IPS-18a (cell line): ENCODE results near the gene RAET1E.
A peak's percentile ranks its signal among the peaks of the same experiment; 100 is the strongest.
"Not testable (repeated sequence)": the region's sequence is repeated elsewhere in the genome, so short reads cannot be mapped to it uniquely, and the experiment has no call there.

Experiments used
- H3K27ac ChIP-seq: one replicate; pipeline ENCODE4 v1.5.1; 2013; ENCODE audit warnings: low read length
- H3K27me3 ChIP-seq: one replicate; pipeline ENCODE4 v1.6.1; 2013; ENCODE audit warnings: mild to moderate bottlenecking, low read length; ENCODE audit not compliant: control insufficient read depth, insufficient read depth
- H3K36me3 ChIP-seq: one replicate; pipeline ENCODE4 v1.6.1; 2013; ENCODE audit warnings: low read depth, low read length; ENCODE audit not compliant: control insufficient read depth
- H3K4me1 ChIP-seq: one replicate; pipeline ENCODE4 v1.6.1; 2013; ENCODE audit warnings: low read depth, low read length; ENCODE audit not compliant: control insufficient read depth
- H3K4me3 ChIP-seq: one replicate; pipeline ENCODE4 v1.5.1; 2013; ENCODE audit warnings: low read length
- H3K9ac ChIP-seq: one replicate; pipeline ENCODE4 v1.6.1; 2013; ENCODE audit warnings: mild to moderate bottlenecking, low read length, moderate library complexity
- H3K9me3 ChIP-seq: one replicate; pipeline ENCODE4 v1.6.1; 2013; ENCODE audit warnings: low read depth, low read length; ENCODE audit not compliant: control insufficient read depth

RAET1E gene

GRCh38 chr6:149925974-149926777 lies 28.3 kb upstream of the RAET1E start:
- no peaks in the 10 kb centered on the region for H3K9me3 ChIP-seq
- H3K27ac ChIP-seq = no peak overlapping the region
- H3K4me3 ChIP-seq = peak overlapping the region; percentile 60
- H3K27me3 ChIP-seq = peaks cover 84% of the 10 kb centered on the region
- H3K9ac ChIP-seq = no peak overlapping the region
- no peaks in the 10 kb centered on the region for H3K36me3 ChIP-seq
- peaks cover 4% of the 10 kb centered on the region for H3K4me1 ChIP-seq

- H3K9ac ChIP-seq = no peak overlapping the region
Observed at GRCh38 chr6:149925253-149925973, 27.5 kb upstream of the RAET1E start.

GRCh38 chr6:149924933-149925252 lies 27.0 kb upstream of the RAET1E start:
- H3K4me3 ChIP-seq = no peak overlapping the region
- peaks cover 4% of the 10 kb centered on the region for H3K4me1 ChIP-seq
- H3K9ac ChIP-seq = no peak overlapping the region
- H3K27ac ChIP-seq = no peak overlapping the region
- H3K9me3 ChIP-seq = no peaks in the 10 kb centered on the region
- no peaks in the 10 kb centered on the region for H3K36me3 ChIP-seq
- peaks cover 84% of the 10 kb centered on the region for H3K27me3 ChIP-seq

More at GRCh38 chr6:149925253-149925973, 27.5 kb upstream of the RAET1E start:
- Histone ChIP-seq H3K4me1 (peaks cover 4% of the 10 kb centered on the region), H3K27me3 (peaks cover 84% of the 10 kb centered on the region), H3K27ac (no peak overlapping the region), H3K9me3 (no peaks in the 10 kb centered on the region), H3K36me3 (no peaks in the 10 kb centered on the region), H3K4me3 (peak overlapping the region; percentile 60)

GRCh38 chr6:149924206-149924932 lies 26.5 kb upstream of the RAET1E start:
- peaks cover 4% of the 10 kb centered on the region for H3K4me1 ChIP-seq
- no peak overlapping the region for H3K4me3 ChIP-seq
- no peak overlapping the region for H3K27ac ChIP-seq
- H3K27me3 ChIP-seq = peaks cover 81% of the 10 kb centered on the region
- no peaks in the 10 kb centered on the region for H3K36me3 ChIP-seq
- H3K9me3 ChIP-seq = no peaks in the 10 kb centered on the region
- H3K9ac ChIP-seq = no peak overlapping the region

GRCh38 chr6:149923327-149923986 lies 25.5 kb upstream of the RAET1E start:
- peaks cover 83% of the 10 kb centered on the region for H3K27me3 ChIP-seq
- H3K9ac ChIP-seq = no peak overlapping the region
- H3K4me3 ChIP-seq = peak overlapping the region; percentile 62
- no peak overlapping the region for H3K27ac ChIP-seq
- no peaks in the 10 kb centered on the region for H3K36me3 ChIP-seq
- H3K9me3 ChIP-seq = no peaks in the 10 kb centered on the region
- H3K4me1 ChIP-seq = peaks cover 4% of the 10 kb centered on the region

GRCh38 chr6:149922642-149923326 lies 24.9 kb upstream of the RAET1E start, which contains the start of gene RAET1G:
RAET1G (minus strand) TSS chr6:149923121; CDS start chr6:149923010, 111 bp downstream.
- Histone ChIP-seq H3K9me3 (no peaks in the 10 kb centered on the region), H3K36me3 (no peaks in the 10 kb centered on the region), H3K4me3 (peak within 1 kb of the TSS; percentile 62), H3K27ac (no peak within 1 kb of the TSS), H3K4me1 (peaks cover 4% of the 10 kb centered on the region), H3K9ac (no peak within 1 kb of the TSS), H3K27me3 (peaks cover 80% of the 10 kb centered on the region)

GRCh38 chr6:149922091-149922490 lies 24.2 kb upstream of the RAET1E start:
- not testable (repeated sequence) for H3K27ac ChIP-seq, H3K4me1 ChIP-seq, H3K9me3 ChIP-seq, H3K36me3 ChIP-seq, H3K9ac ChIP-seq
- H3K4me3 ChIP-seq = peak overlapping the region; percentile 62
- H3K27me3 ChIP-seq = peaks cover 80% of the 10 kb centered on the region

- Histone ChIP-seq H3K27ac (no peak overlapping the region), H3K4me1 (peaks cover 4% of the 10 kb centered on the region), H3K9me3 (no peaks in the 10 kb centered on the region), H3K27me3 (peaks cover 74% of the 10 kb centered on the region), H3K9ac (no peak overlapping the region), H3K4me3 (no peak overlapping the region), H3K36me3 (no peaks in the 10 kb centered on the region)
Observed at GRCh38 chr6:149921361-149921760, 23.4 kb upstream of the RAET1E start.

GRCh38 chr6:149919834-149920225 lies 21.9 kb upstream of the RAET1E start:
- Histone ChIP-seq H3K4me1 (peaks cover 4% of the 10 kb centered on the region), H3K27me3 (peaks cover 59% of the 10 kb centered on the region), H3K9me3 (no peaks in the 10 kb centered on the region), H3K9ac (no peak overlapping the region), H3K27ac (no peak overlapping the region), H3K36me3 (no peaks in the 10 kb centered on the region), H3K4me3 (no peak overlapping the region)

- not testable (repeated sequence) for H3K4me1 ChIP-seq, H3K36me3 ChIP-seq, H3K9ac ChIP-seq, H3K27ac ChIP-seq, H3K9me3 ChIP-seq, H3K4me3 ChIP-seq
- peaks cover 54% of the 10 kb centered on the region for H3K27me3 ChIP-seq
Observed at GRCh38 chr6:149919126-149919833, 21.4 kb upstream of the RAET1E start.
